Neural cell (in vitro differentiated cells): ENCODE results near the gene TUBB3. TPM values are rescaled to one million over a fixed set of nuclear protein-coding genes. Genes with fewer than 3 reads are reported as not detected.

Experiments
- H2AFZ ChIP-seq: fragments of 200-600, 300-800 bp; sonication (generic), shearing (Covaris generic); 2 replicates; pipeline ENCODE4 v1.6.0; 2014; ENCODE audit warnings: low read depth, mild to moderate bottlenecking, antibody characterized with exemption, low read length, moderate library complexity
- H3F3A ChIP-seq: fragments of 200-600 bp; shearing (Covaris generic); 2 replicates; pipeline ENCODE4 v1.6.1; 2016; ENCODE audit warnings: mild to moderate bottlenecking, moderate library complexity, mixed read lengths, antibody characterized with exemption, low read length; ENCODE audit not compliant: insufficient read depth, poor library complexity, severe bottlenecking
- H3K27ac ChIP-seq: fragments of 200-600, 300-800 bp; sonication (generic), shearing (Covaris generic); 2 replicates; pipeline ENCODE4 v1.5.1; 2014; ENCODE audit warnings: mild to moderate bottlenecking, low read length, moderate library complexity
- H3K27me3 ChIP-seq: fragments of 300-800, 200-600 bp; sonication (generic), shearing (Covaris generic); 2 replicates; pipeline ENCODE4 v1.6.0; 2014; ENCODE audit warnings: mild to moderate bottlenecking, low read depth, low read length, moderate library complexity; ENCODE audit not compliant: insufficient read depth
- H3K36me3 ChIP-seq: fragments of 300-800, 200-600 bp; sonication (generic), shearing (Covaris generic); 2 replicates; pipeline ENCODE4 v1.5.1; 2014; ENCODE audit warnings: mild to moderate bottlenecking, antibody characterized with exemption, low read length, moderate library complexity; ENCODE audit not compliant: insufficient read depth
- H3K4me2 ChIP-seq: fragments of 300-800, 200-600 bp; sonication (generic), shearing (Covaris generic); 2 replicates; pipeline ENCODE4 v1.6.0; 2014; ENCODE audit warnings: mild to moderate bottlenecking, low read length
- H3K4me3 ChIP-seq: fragments of 300-800, 200-600 bp; sonication (generic), shearing (Covaris generic); 2 replicates; pipeline ENCODE4 v1.5.1; 2014; ENCODE audit warnings: mild to moderate bottlenecking, low read length, moderate library complexity
- H3K79me2 ChIP-seq: fragments of 200-600 bp; shearing (Covaris generic); replicated peaks from 2 replicates; pipeline ENCODE4 v1.6.0; 2014; ENCODE audit warnings: mild to moderate bottlenecking, low read length, moderate library complexity; ENCODE audit not compliant: insufficient read depth
- H3K9ac ChIP-seq: fragments of 300-800, 200-600 bp; sonication (generic), shearing (Covaris generic); 2 replicates; pipeline ENCODE4 v1.6.1; 2016; ENCODE audit warnings: mild to moderate bottlenecking, low read length, mixed read lengths
- H3K9me2 ChIP-seq: fragments of 200-600 bp; shearing (Covaris generic); 2 replicates; pipeline ENCODE4 v1.6.1; 2016; ENCODE audit warnings: mild to moderate bottlenecking, low read length, mixed read lengths; ENCODE audit not compliant: insufficient read depth
- H3K9me3 ChIP-seq: fragments of 200-600, 300-800 bp; sonication (generic), shearing (Covaris generic); 2 replicates; pipeline ENCODE4 v1.6.1; 2016; ENCODE audit warnings: mild to moderate bottlenecking, mixed run types, low read length, moderate library complexity, mixed read lengths
- H4K20me1 ChIP-seq: fragments of 200-600 bp; shearing (Covaris generic); 2 replicates; pipeline ENCODE4 v1.6.1; 2016; ENCODE audit warnings: mild to moderate bottlenecking, mixed run types; ENCODE audit not compliant: insufficient read depth
- CTCF ChIP-seq: fragments of 450-650 bp; IDR thresholded peaks from 2 replicates; pipeline ENCODE4 v1.5.1; 2014; ENCODE audit warnings: antibody characterized with exemption, mild to moderate bottlenecking, moderate library complexity; ENCODE audit not compliant: poor library complexity, severe bottlenecking
- EP300 ChIP-seq: fragments of 450-650 bp; conservative IDR thresholded peaks from 2 replicates; pipeline ENCODE4 v1.6.1; 2014; ENCODE audit warnings: antibody characterized with exemption, mild to moderate bottlenecking, moderate library complexity; ENCODE audit not compliant: poor library complexity, severe bottlenecking
- EZH2 ChIP-seq: fragments of 200-600, 300-800 bp; shearing (Covaris generic), sonication (generic); IDR thresholded peaks from 2 replicates; pipeline ENCODE4 v1.6.1; 2014; ENCODE audit warnings: antibody characterized with exemption, low read length, borderline replicate concordance, mild to moderate bottlenecking; ENCODE audit not compliant: insufficient read depth, poor library complexity, severe bottlenecking
- MXI1 ChIP-seq: fragments of 450-650 bp; conservative IDR thresholded peaks from 2 replicates; pipeline ENCODE4 v1.6.1; 2014; ENCODE audit warnings: antibody characterized with exemption, mild to moderate bottlenecking; ENCODE audit not compliant: poor library complexity, severe bottlenecking
- POLR2AphosphoS5 ChIP-seq: IDR thresholded peaks from 2 replicates; pipeline ENCODE4 v1.6.1; 2012
- RAD21 ChIP-seq: fragments of 450-650 bp; conservative IDR thresholded peaks from 2 replicates; pipeline ENCODE4 v1.6.1; 2014; ENCODE audit warnings: antibody characterized with exemption, mild to moderate bottlenecking, moderate library complexity
- REST ChIP-seq: IDR thresholded peaks from 2 replicates; pipeline ENCODE4 v1.6.1; 2012; ENCODE audit warnings: borderline replicate concordance
- SMC3 ChIP-seq: fragments of 450-650 bp; conservative IDR thresholded peaks from 2 replicates; pipeline ENCODE4 v1.6.1; 2014; ENCODE audit warnings: antibody characterized with exemption, mild to moderate bottlenecking, moderate library complexity; ENCODE audit not compliant: poor library complexity
- TAF1 ChIP-seq: IDR thresholded peaks from 2 replicates; pipeline ENCODE4 v1.6.1; 2012; ENCODE audit warnings: low read depth
- polyA plus RNA-seq: library from polyadenylated mRNA; depleted of rRNA; stranded (reverse); fragments of >200 nt; gene quantifications from 2 replicates; pipeline ENCODE4 v1.2.3, GENCODE V29; 2014

TUBB3 gene
- polyA plus RNA-seq, 1 donor from 2014 or later = 2,442 TPM

- Histone ChIP-seq H3K27me3 (no peaks in the 10 kb centered on the region), H3K27ac (no peak overlapping the region), H4K20me1 (no peaks in the 10 kb centered on the region), H3K9ac (no peak overlapping the region), H3K9me3 (no peaks in the 10 kb centered on the region), H2AFZ (no peak overlapping the region), H3K36me3 (no peaks in the 10 kb centered on the region), H3F3A (no peaks in the 10 kb centered on the region), H3K79me2 (no peaks in the 10 kb centered on the region), H3K4me2 (no peak overlapping the region), H3K9me2 (no peaks in the 10 kb centered on the region), H3K4me3 (no peak overlapping the region)
- TF ChIP-seq MXI1 (no peak), SMC3 (no peak), EP300 (no peak), CTCF (no peak), POLR2AphosphoS5 (no peak), EZH2 (no peak), REST (no peak), RAD21 (no peak), TAF1 (no peak)
These were observed 34.9 kb downstream of the TUBB3 start for GRCh38 chr16:89958068-89958467.

GRCh38 chr16:89958596-89958995, 35.5 kb downstream of the TUBB3 start:
- TF ChIP-seq TAF1 = no peak
- TF ChIP-seq MXI1 = no peak
- no peak for TF ChIP-seq CTCF
- Histone ChIP-seq H3K9ac (no peak overlapping the region), H3K27ac (no peak overlapping the region), H2AFZ (no peak overlapping the region), H3K79me2 (no peaks in the 10 kb centered on the region), H3K4me2 (no peak overlapping the region), H3K27me3 (no peaks in the 10 kb centered on the region), H3F3A (no peaks in the 10 kb centered on the region), H3K4me3 (no peak overlapping the region), H3K36me3 (no peaks in the 10 kb centered on the region), H3K9me3 (no peaks in the 10 kb centered on the region), H3K9me2 (no peaks in the 10 kb centered on the region), H4K20me1 (no peaks in the 10 kb centered on the region)
